HEK293 (cell line): Measurements from ENCODE around the gene EDEM3.

Source experiments
- KLF16 ChIP-seq: fragments of 450-650 bp; formaldehyde crosslinking; IDR thresholded peaks from 2 replicates; pipeline ENCODE4 v1.5.1; 2017; ENCODE audit warnings: missing biosample characterization, missing genetic modification characterization
- KLF7 ChIP-seq: fragments of 450-650 bp; formaldehyde crosslinking; IDR thresholded peaks from 2 replicates; pipeline ENCODE4 v1.5.1; 2016; ENCODE audit warnings: missing biosample characterization, missing genetic modification characterization, borderline replicate concordance
- MYNN ChIP-seq: fragments of 450-650 bp; formaldehyde crosslinking; IDR thresholded peaks from 2 replicates; pipeline ENCODE4 v1.5.1; 2016; ENCODE audit warnings: missing biosample characterization, missing genetic modification characterization, borderline replicate concordance
- SCRT1 ChIP-seq: fragments of 450-650 bp; formaldehyde crosslinking; IDR thresholded peaks from 2 replicates; pipeline ENCODE4 v1.5.1; 2016; ENCODE audit warnings: missing biosample characterization, missing genetic modification characterization, borderline replicate concordance
- SP2 ChIP-seq: fragments of 450-650 bp; formaldehyde crosslinking; IDR thresholded peaks from 2 replicates; pipeline ENCODE4 v1.5.1; 2016; ENCODE audit warnings: missing biosample characterization, missing genetic modification characterization
- ZBTB1 ChIP-seq: fragments of 450-650 bp; formaldehyde crosslinking; IDR thresholded peaks from 2 replicates; pipeline ENCODE4 v1.5.1; 2016; ENCODE audit warnings: missing biosample characterization, missing genetic modification characterization
- ZBTB21 ChIP-seq: fragments of 450-650 bp; formaldehyde crosslinking; IDR thresholded peaks from 2 replicates; pipeline ENCODE4 v1.5.1; 2017; ENCODE audit warnings: missing biosample characterization, missing genetic modification characterization
- ZBTB48 ChIP-seq: fragments of 450-650 bp; formaldehyde crosslinking; IDR thresholded peaks from 2 replicates; pipeline ENCODE4 v1.5.1; 2016; ENCODE audit warnings: missing biosample characterization, missing genetic modification characterization
- ZBTB7A ChIP-seq: fragments of 450-650 bp; formaldehyde crosslinking; IDR thresholded peaks from 2 replicates; pipeline ENCODE4 v1.5.1; 2016; ENCODE audit warnings: low read depth, missing biosample characterization, missing genetic modification characterization
- ZFHX2 ChIP-seq: fragments of 450-650 bp; formaldehyde crosslinking; conservative IDR thresholded peaks from 2 replicates; pipeline ENCODE4 v1.5.1; 2016; ENCODE audit warnings: missing biosample characterization, missing genetic modification characterization
- ZFP37 ChIP-seq: fragments of 450-650 bp; formaldehyde crosslinking; IDR thresholded peaks from 2 replicates; pipeline ENCODE4 v1.5.1; 2016; ENCODE audit warnings: missing biosample characterization, missing genetic modification characterization
- ZNF112 ChIP-seq: fragments of 450-650 bp; formaldehyde crosslinking; IDR thresholded peaks from 2 replicates; pipeline ENCODE4 v1.5.0; 2017; ENCODE audit warnings: missing biosample characterization, missing genetic modification characterization
- ZNF114 ChIP-seq: fragments of 450-650 bp; formaldehyde crosslinking; IDR thresholded peaks from 2 replicates; pipeline ENCODE4 v1.5.0; 2017; ENCODE audit warnings: missing biosample characterization, missing genetic modification characterization
- ZNF132 ChIP-seq: fragments of 450-650 bp; formaldehyde crosslinking; IDR thresholded peaks from 2 replicates; pipeline ENCODE4 v1.5.1; 2017; ENCODE audit warnings: missing biosample characterization, missing genetic modification characterization, borderline replicate concordance
- ZNF133 ChIP-seq: fragments of 450-650 bp; formaldehyde crosslinking; IDR thresholded peaks from 2 replicates; pipeline ENCODE4 v1.5.1; 2016; ENCODE audit warnings: missing biosample characterization, missing genetic modification characterization
- ZNF175 ChIP-seq: fragments of 450-650 bp; formaldehyde crosslinking; IDR thresholded peaks from 2 replicates; pipeline ENCODE4 v1.5.1; 2016; ENCODE audit warnings: missing biosample characterization, missing genetic modification characterization
- ZNF239 ChIP-seq: fragments of 450-650 bp; formaldehyde crosslinking; IDR thresholded peaks from 2 replicates; pipeline ENCODE4 v1.5.1; 2016; ENCODE audit warnings: missing biosample characterization, missing genetic modification characterization
- ZNF292 ChIP-seq: fragments of 450-650 bp; formaldehyde crosslinking; IDR thresholded peaks from 2 replicates; pipeline ENCODE4 v1.5.1; 2016; ENCODE audit warnings: low read depth, missing biosample characterization, missing genetic modification characterization, borderline replicate concordance
- ZNF302 ChIP-seq: fragments of 450-650 bp; formaldehyde crosslinking; IDR thresholded peaks from 2 replicates; pipeline ENCODE4 v1.5.1; 2016; ENCODE audit warnings: missing biosample characterization, missing genetic modification characterization, low read depth
- ZNF335 ChIP-seq: fragments of 450-650 bp; formaldehyde crosslinking; conservative IDR thresholded peaks from 2 replicates; pipeline ENCODE4 v1.5.1; 2016; ENCODE audit warnings: missing biosample characterization, missing genetic modification characterization
- ZNF366 ChIP-seq: fragments of 450-650 bp; formaldehyde crosslinking; conservative IDR thresholded peaks from 2 replicates; pipeline ENCODE4 v1.5.1; 2016; ENCODE audit warnings: missing biosample characterization, missing genetic modification characterization
- ZNF416 ChIP-seq: fragments of 450-650 bp; formaldehyde crosslinking; IDR thresholded peaks from 2 replicates; pipeline ENCODE4 v1.5.1; 2016; ENCODE audit warnings: missing biosample characterization, missing genetic modification characterization
- ZNF426 ChIP-seq: fragments of 450-650 bp; formaldehyde crosslinking; IDR thresholded peaks from 2 replicates; pipeline ENCODE4 v1.5.1; 2017; ENCODE audit warnings: missing biosample characterization, missing genetic modification characterization, mild to moderate bottlenecking, inconsistent platforms, moderate library complexity
- ZNF529 ChIP-seq: fragments of 450-650 bp; formaldehyde crosslinking; IDR thresholded peaks from 2 replicates; pipeline ENCODE4 v1.5.1; 2017; ENCODE audit warnings: missing genetic modification characterization, missing biosample characterization; ENCODE audit not compliant: insufficient replicate concordance
- ZNF555 ChIP-seq: fragments of 450-650 bp; formaldehyde crosslinking; conservative IDR thresholded peaks from 2 replicates; pipeline ENCODE4 v1.5.1; 2017; ENCODE audit warnings: missing biosample characterization, mild to moderate bottlenecking, missing genetic modification characterization, inconsistent platforms
- ZNF558 ChIP-seq: fragments of 450-650 bp; formaldehyde crosslinking; IDR thresholded peaks from 2 replicates; pipeline ENCODE4 v1.5.1; 2016; ENCODE audit warnings: missing biosample characterization, missing genetic modification characterization
- ZNF600 ChIP-seq: fragments of 450-650 bp; formaldehyde crosslinking; IDR thresholded peaks from 2 replicates; pipeline ENCODE4 v1.5.1; 2016; ENCODE audit warnings: missing biosample characterization, missing genetic modification characterization
- ZNF621 ChIP-seq: fragments of 450-650 bp; formaldehyde crosslinking; IDR thresholded peaks from 2 replicates; pipeline ENCODE4 v1.5.1; 2017; ENCODE audit warnings: missing biosample characterization, missing genetic modification characterization
- ZNF623 ChIP-seq: fragments of 450-650 bp; formaldehyde crosslinking; IDR thresholded peaks from 2 replicates; pipeline ENCODE4 v1.5.1; 2016; ENCODE audit warnings: missing biosample characterization, missing genetic modification characterization
- ZNF658 ChIP-seq: fragments of 450-650 bp; formaldehyde crosslinking; IDR thresholded peaks from 2 replicates; pipeline ENCODE4; 2016; ENCODE audit warnings: missing biosample characterization, missing genetic modification characterization
- ZNF660 ChIP-seq: fragments of 450-650 bp; IDR thresholded peaks from 2 replicates; pipeline ENCODE4 v1.5.1; 2018; ENCODE audit warnings: missing biosample characterization, mild to moderate bottlenecking, missing genetic modification characterization
- ZNF701 ChIP-seq: fragments of 450-650 bp; formaldehyde crosslinking; IDR thresholded peaks from 2 replicates; pipeline ENCODE4 v1.5.1; 2016; ENCODE audit warnings: missing biosample characterization, missing genetic modification characterization
- ZNF76 ChIP-seq: fragments of 450-650 bp; formaldehyde crosslinking; IDR thresholded peaks from 2 replicates; pipeline ENCODE4; 2016; ENCODE audit warnings: low read depth, missing biosample characterization, missing genetic modification characterization, borderline replicate concordance
- ZNF785 ChIP-seq: fragments of 450-650 bp; formaldehyde crosslinking; IDR thresholded peaks from 2 replicates; pipeline ENCODE4 v1.5.1; 2016; ENCODE audit warnings: missing biosample characterization, missing genetic modification characterization
- ZNF791 ChIP-seq: fragments of 450-650 bp; formaldehyde crosslinking; IDR thresholded peaks from 2 replicates; pipeline ENCODE4 v1.5.1; 2016; ENCODE audit warnings: missing biosample characterization, missing genetic modification characterization
- ZNF792 ChIP-seq: fragments of 450-650 bp; formaldehyde crosslinking; IDR thresholded peaks from 2 replicates; pipeline ENCODE4 v1.5.1; 2016; ENCODE audit warnings: missing biosample characterization, missing genetic modification characterization
- ZNF843 ChIP-seq: fragments of 450-650 bp; formaldehyde crosslinking; IDR thresholded peaks from 2 replicates; pipeline ENCODE4 v1.5.1; 2016; ENCODE audit warnings: missing biosample characterization, missing genetic modification characterization
- TF ChIP-seq, protein P1 (sequence below): IDR thresholded peaks from 2 replicates; pipeline ENCODE4 v1.6.1; 2011; ENCODE audit warnings: mild to moderate bottlenecking, low read depth, low read length, borderline replicate concordance
- TF ChIP-seq, protein P2 (sequence below): fragments of 450-650 bp; formaldehyde crosslinking; IDR thresholded peaks from 2 replicates; pipeline ENCODE4 v1.5.1; 2016; ENCODE audit warnings: missing biosample characterization, missing genetic modification characterization
- TF ChIP-seq, protein P3 (sequence below): fragments of 450-650 bp; formaldehyde crosslinking; IDR thresholded peaks from 2 replicates; pipeline ENCODE4 v1.5.1; 2016; ENCODE audit warnings: missing biosample characterization, missing genetic modification characterization, low read depth

Gene EDEM3

DNA sequence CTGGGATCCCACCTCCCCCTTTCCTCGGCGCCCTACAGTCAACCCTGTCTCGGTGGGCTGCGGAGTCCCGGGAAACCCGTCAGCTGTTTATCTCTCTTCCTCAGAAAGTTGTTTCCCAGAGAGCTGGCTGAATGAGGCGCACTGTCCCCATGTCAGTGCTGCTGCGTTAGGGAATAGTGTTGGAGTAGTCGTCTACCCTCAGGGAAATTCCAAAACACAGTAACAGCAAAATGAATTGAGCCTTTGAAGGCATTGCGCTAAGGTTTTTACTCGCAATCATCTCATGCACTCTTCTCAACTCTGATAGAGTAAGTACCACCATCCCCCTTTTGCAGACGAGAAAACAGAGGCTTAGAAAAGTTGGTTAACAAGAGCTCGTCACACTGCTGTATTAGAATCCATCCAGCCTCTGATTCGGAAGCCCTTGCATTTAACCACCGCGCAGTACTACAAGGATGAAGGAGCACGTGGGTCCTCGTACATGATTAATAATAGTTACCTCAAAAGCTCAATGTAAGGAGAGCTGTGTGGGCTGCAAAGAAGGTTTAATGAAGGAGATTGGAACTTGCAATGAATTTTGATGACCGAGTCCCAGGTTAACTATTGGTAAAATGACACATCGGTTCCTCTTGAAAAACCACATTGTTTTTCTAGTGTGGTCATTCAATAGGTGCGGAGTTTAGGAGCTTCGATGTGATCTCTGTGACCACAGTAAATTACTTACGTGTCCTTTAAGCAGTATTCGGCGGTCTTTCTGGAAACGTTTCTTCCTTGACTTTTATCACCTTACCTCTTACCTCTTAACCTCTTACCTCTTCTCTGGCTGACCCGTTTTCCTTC is 788 bp upstream of the EDEM3 start (continued):
- no peak for TF ChIP-seq ZNF843 (tag by site-specific recombination)
- no peak for TF ChIP-seq ZBTB1 (tag by site-specific recombination)
- TF ChIP-seq, protein P1, sequence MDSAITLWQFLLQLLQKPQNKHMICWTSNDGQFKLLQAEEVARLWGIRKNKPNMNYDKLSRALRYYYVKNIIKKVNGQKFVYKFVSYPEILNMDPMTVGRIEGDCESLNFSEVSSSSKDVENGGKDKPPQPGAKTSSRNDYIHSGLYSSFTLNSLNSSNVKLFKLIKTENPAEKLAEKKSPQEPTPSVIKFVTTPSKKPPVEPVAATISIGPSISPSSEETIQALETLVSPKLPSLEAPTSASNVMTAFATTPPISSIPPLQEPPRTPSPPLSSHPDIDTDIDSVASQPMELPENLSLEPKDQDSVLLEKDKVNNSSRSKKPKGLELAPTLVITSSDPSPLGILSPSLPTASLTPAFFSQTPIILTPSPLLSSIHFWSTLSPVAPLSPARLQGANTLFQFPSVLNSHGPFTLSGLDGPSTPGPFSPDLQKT: no peak
- no peak for TF ChIP-seq SP2 (tag by site-specific recombination)
- TF ChIP-seq ZFHX2 (tag by site-specific recombination): no peak
- no peak for TF ChIP-seq ZNF785 (tag by site-specific recombination)
- TF ChIP-seq ZNF792 (tag by site-specific recombination): no peak
- no peak; the same call in 1 of the 2 replicates for TF ChIP-seq ZNF366
- TF ChIP-seq ZNF660 (tag by site-specific recombination): no peak
- no peak for TF ChIP-seq ZFP37 (tag by site-specific recombination)
- TF ChIP-seq ZNF302 (tag by site-specific recombination): no peak
- no peak for TF ChIP-seq ZNF175
- no peak for TF ChIP-seq ZBTB21 (tag by site-specific recombination)
- peak; percentile 38; the same call in 1 of the 2 replicates for TF ChIP-seq ZBTB48 (tag by site-specific recombination)
- no peak for TF ChIP-seq ZNF76 (tag by site-specific recombination)
- no peak for TF ChIP-seq ZNF791
- no peak for TF ChIP-seq ZNF292
- TF ChIP-seq ZNF600: peak; percentile 100
- no peak for TF ChIP-seq ZNF112 (tag by site-specific recombination)
- TF ChIP-seq SCRT1 (tag by site-specific recombination): no peak
- TF ChIP-seq, protein P2, sequence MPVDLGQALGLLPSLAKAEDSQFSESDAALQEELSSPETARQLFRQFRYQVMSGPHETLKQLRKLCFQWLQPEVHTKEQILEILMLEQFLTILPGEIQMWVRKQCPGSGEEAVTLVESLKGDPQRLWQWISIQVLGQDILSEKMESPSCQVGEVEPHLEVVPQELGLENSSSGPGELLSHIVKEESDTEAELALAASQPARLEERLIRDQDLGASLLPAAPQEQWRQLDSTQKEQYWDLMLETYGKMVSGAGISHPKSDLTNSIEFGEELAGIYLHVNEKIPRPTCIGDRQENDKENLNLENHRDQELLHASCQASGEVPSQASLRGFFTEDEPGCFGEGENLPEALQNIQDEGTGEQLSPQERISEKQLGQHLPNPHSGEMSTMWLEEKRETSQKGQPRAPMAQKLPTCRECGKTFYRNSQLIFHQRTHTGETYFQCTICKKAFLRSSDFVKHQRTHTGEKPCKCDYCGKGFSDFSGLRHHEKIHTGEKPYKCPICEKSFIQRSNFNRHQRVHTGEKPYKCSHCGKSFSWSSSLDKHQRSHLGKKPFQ: no peak
- no peak for TF ChIP-seq ZNF621
- peak; percentile 36; the same call in 1 of the 2 replicates for TF ChIP-seq KLF16 (tag by site-specific recombination)
- TF ChIP-seq ZNF239 (tag by site-specific recombination): no peak
- peak; percentile 79 for TF ChIP-seq ZNF335 (tag by site-specific recombination)
- no peak for TF ChIP-seq ZNF416 (tag by site-specific recombination)
- no peak for TF ChIP-seq ZNF555
- TF ChIP-seq ZNF558: no peak
- no peak for TF ChIP-seq ZNF701 (tag by site-specific recombination)
- TF ChIP-seq MYNN (tag by site-specific recombination): no peak
- TF ChIP-seq ZNF133 (tag by site-specific recombination): no peak
- no peak for TF ChIP-seq ZNF426 (tag by site-specific recombination)
- TF ChIP-seq ZNF132 (tag by site-specific recombination): no peak
- no peak for TF ChIP-seq ZNF658
- TF ChIP-seq ZNF623: no peak
- TF ChIP-seq KLF7 (tag by site-specific recombination): no peak
- TF ChIP-seq ZNF114 (tag by site-specific recombination): no peak
- TF ChIP-seq, protein P3, sequence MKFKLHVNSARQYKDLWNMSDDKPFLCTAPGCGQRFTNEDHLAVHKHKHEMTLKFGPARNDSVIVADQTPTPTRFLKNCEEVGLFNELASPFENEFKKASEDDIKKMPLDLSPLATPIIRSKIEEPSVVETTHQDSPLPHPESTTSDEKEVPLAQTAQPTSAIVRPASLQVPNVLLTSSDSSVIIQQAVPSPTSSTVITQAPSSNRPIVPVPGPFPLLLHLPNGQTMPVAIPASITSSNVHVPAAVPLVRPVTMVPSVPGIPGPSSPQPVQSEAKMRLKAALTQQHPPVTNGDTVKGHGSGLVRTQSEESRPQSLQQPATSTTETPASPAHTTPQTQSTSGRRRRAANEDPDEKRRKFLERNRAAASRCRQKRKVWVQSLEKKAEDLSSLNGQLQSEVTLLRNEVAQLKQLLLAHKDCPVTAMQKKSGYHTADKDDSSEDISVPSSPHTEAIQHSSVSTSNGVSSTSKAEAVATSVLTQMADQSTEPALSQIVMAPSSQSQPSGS (tag by site-specific recombination): no peak
- no peak for TF ChIP-seq ZBTB7A
- TF ChIP-seq ZNF529: no peak
